ENCODE measurements around the gene PAQR8. TPM values are rescaled to one million over a fixed set of nuclear protein-coding genes. Genes with fewer than 3 reads are reported as not detected.

The PAQR8 gene
- total and polyA plus RNA-seq, 2 donors (not counting 1 experiment from before 2014, with no cell fraction given), result 2.6 to 6.1 TPM

GRCh38 chr6:52368002-52368401 lies 6.1 kb downstream of the PAQR8 start:
- Histone ChIP-seq H3K9ac (ENCODE audit: insufficient read depth, low read length) (no peak overlapping the region), H3K79me2 (ENCODE audit: control insufficient read depth, insufficient read depth, low read length) (no peaks in the 10 kb centered on the region), H3K9me3 (ENCODE audit: control insufficient read depth, insufficient read depth, low read depth, low read length) (no peaks in the 10 kb centered on the region), H3K4me3 (replicated peaks in 1 of 4; ENCODE audit: control extremely low read depth in 1 of 4, insufficient read depth in 1 of 4, low read depth in 3 of 4, low read length in 4 of 4) (no peak overlapping the region), H3K4me1 (ENCODE audit: control insufficient read depth, extremely low read depth, insufficient read depth, low read length) (no peaks in the 10 kb centered on the region), H3K4me2 (ENCODE audit: extremely low read depth, insufficient read depth, low read length) (no peak overlapping the region), H3K27ac (ENCODE audit: insufficient read depth, low read length) (no peak overlapping the region), H3K27me3 (ENCODE audit: control insufficient read depth, insufficient read depth, low read length) (no peaks in the 10 kb centered on the region), H4K20me1 (ENCODE audit: control insufficient read depth, extremely low read depth, insufficient read depth, low read length) (no peaks in the 10 kb centered on the region), H2AFZ (ENCODE audit: low read length) (no peak overlapping the region), H3K36me3 (ENCODE audit: control insufficient read depth, insufficient read depth, low read length) (no peaks in the 10 kb centered on the region)
- no peak for DNase-seq (ENCODE audit: low read depth in 2 of 2)
- TF ChIP-seq EZH2 (IDR thresholded peaks at IDR 0.05; ENCODE audit: low read length, missing control alignments) (no peak), CTCF (conservative IDR thresholded peaks at IDR 0.05 in 1 of 2, IDR thresholded peaks at IDR 0.05 in 1 of 2; ENCODE audit: low read depth in 1 of 2, low read length in 2 of 2) (no peak)

- Histone ChIP-seq H4K20me1 (ENCODE audit: control insufficient read depth, extremely low read depth, insufficient read depth, low read length) (no peaks in the 10 kb centered on the region), H3K9me3 (ENCODE audit: control insufficient read depth, insufficient read depth, low read depth, low read length) (no peaks in the 10 kb centered on the region), H3K27me3 (ENCODE audit: control insufficient read depth, insufficient read depth, low read length) (no peaks in the 10 kb centered on the region), H3K4me1 (ENCODE audit: control insufficient read depth, extremely low read depth, insufficient read depth, low read length) (no peaks in the 10 kb centered on the region), H3K79me2 (ENCODE audit: control insufficient read depth, insufficient read depth, low read length) (no peaks in the 10 kb centered on the region), H3K36me3 (ENCODE audit: control insufficient read depth, insufficient read depth, low read length) (no peaks in the 10 kb centered on the region), H3K9ac (ENCODE audit: insufficient read depth, low read length) (no peak overlapping the region), H2AFZ (ENCODE audit: low read length) (no peak overlapping the region), H3K4me3 (replicated peaks in 1 of 4; ENCODE audit: control extremely low read depth in 1 of 4, insufficient read depth in 1 of 4, low read depth in 3 of 4, low read length in 4 of 4) (no peak overlapping the region), H3K27ac (ENCODE audit: insufficient read depth, low read length) (no peak overlapping the region), H3K4me2 (ENCODE audit: extremely low read depth, insufficient read depth, low read length) (no peak overlapping the region)
- no peak for TF ChIP-seq EZH2 (IDR thresholded peaks at IDR 0.05; ENCODE audit: low read length, missing control alignments)
- no peak for TF ChIP-seq CTCF (conservative IDR thresholded peaks at IDR 0.05 in 1 of 2, IDR thresholded peaks at IDR 0.05 in 1 of 2; ENCODE audit: low read depth in 1 of 2, low read length in 2 of 2)
- no peak for DNase-seq (ENCODE audit: low read depth in 2 of 2)
Measured at GRCh38 chr6:52369234-52369633, 7.3 kb downstream of the PAQR8 start.

GRCh38 chr6:52371656-52372191 lies 9.8 kb downstream of the PAQR8 start:
- Histone ChIP-seq H3K36me3 (ENCODE audit: control insufficient read depth, insufficient read depth, low read length) (no peaks in the 10 kb centered on the region), H3K27me3 (ENCODE audit: control insufficient read depth, insufficient read depth, low read length) (no peaks in the 10 kb centered on the region), H3K9ac (ENCODE audit: insufficient read depth, low read length) (no peak overlapping the region), H3K79me2 (ENCODE audit: control insufficient read depth, insufficient read depth, low read length) (no peaks in the 10 kb centered on the region), H3K4me3 (replicated peaks in 1 of 4; ENCODE audit: control extremely low read depth in 1 of 4, insufficient read depth in 1 of 4, low read depth in 3 of 4, low read length in 4 of 4) (no peak overlapping the region), H3K27ac (ENCODE audit: insufficient read depth, low read length) (no peak overlapping the region), H3K4me1 (ENCODE audit: control insufficient read depth, extremely low read depth, insufficient read depth, low read length) (no peaks in the 10 kb centered on the region), H3K9me3 (ENCODE audit: control insufficient read depth, insufficient read depth, low read depth, low read length) (no peaks in the 10 kb centered on the region), H4K20me1 (ENCODE audit: control insufficient read depth, extremely low read depth, insufficient read depth, low read length) (no peaks in the 10 kb centered on the region), H3K4me2 (ENCODE audit: extremely low read depth, insufficient read depth, low read length) (no peak overlapping the region), H2AFZ (ENCODE audit: low read length) (no peak overlapping the region)
- TF ChIP-seq EZH2 (IDR thresholded peaks at IDR 0.05; ENCODE audit: low read length, missing control alignments) (no peak), CTCF (conservative IDR thresholded peaks at IDR 0.05 in 1 of 2, IDR thresholded peaks at IDR 0.05 in 1 of 2; ENCODE audit: low read depth in 1 of 2, low read length in 2 of 2) (no peak)
- peak; percentile 31 to 34 for DNase-seq (ENCODE audit: low read depth in 2 of 2)
